ENCODE measurements around the gene PNKP.

PNKP gene

DNA sequence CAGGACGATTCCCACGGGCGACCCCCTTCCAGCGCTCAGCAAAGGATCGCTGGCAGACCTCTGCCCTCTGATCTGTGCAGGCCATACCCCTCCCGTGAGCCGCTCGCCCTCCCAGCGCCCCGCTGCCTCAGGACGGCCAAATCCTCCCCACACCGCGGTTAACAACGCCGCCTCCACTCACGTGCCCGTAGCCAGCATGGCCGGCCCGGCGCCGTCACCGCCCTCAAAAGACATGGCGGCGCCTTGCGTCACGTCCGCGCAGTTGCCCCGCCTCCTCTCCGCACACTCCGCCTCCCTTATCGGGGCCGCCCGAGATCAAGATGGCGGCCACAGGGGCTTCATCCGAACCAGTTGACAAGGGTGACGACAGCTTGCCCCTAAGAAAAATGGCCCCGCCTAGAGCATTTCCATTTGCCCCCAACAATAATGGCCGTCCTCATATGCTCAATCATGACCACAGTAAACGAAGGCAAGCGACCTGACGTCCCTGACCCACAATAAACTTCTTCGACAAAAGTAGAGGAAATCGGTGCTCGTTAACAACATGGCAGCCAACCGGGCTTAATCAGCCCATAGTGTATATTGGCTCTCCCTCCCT, 9.1 kb upstream of the PNKP start:
- DNase-seq = peak; percentile 94 to 100 (median 97)

DNA sequence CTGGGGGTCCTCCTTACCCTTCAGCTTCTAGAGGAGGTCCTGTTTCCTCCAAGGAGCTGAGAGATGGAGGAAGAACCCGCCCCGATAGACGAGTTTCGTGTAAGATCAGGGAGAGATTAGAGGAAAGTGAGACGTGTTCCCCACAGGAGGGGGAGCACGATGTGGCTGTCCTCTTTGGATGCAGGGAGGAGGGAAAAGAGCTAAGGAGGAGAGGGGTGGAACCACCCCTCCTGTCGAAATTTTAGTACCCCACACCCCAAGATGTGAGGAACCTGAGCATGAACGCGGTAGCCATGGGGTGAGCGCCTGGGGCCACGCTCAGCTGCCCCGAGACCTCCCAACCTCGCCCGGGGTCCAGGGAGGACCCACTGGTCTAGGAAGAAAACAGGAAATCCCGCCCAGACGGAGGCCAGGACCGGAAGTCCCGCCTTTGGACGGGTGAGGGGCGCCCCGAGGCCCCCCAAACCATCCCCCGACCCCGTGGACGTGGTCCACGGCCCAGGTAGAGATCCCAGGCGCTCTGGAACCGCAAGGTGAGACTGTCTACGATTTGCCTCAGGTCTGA, 8.6 kb upstream of the PNKP start:
- peak in 43 of 56 donors; percentile 24 to 76 (median 62) for DNase-seq

DNA sequence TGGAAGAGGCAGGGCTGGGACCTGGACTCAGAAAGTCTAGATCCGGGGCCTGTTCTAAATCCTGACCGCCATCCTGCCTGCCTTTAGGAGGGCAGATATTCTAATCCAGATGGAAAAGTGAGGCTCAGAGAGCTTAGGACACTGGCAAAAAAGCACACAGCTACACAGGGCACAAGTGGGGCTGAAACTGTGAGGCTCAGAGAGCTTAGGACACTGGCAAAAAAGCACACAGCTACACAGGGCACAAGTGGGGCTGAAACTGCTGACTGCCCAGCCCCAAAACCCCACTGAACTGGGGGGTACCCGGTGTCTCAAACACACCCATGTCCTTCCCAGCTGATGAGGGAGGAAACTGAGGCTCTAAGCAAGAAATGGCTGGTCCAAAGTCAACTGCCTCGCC, 7.8 kb upstream of the PNKP start:
- DNase-seq = no peak

DNA sequence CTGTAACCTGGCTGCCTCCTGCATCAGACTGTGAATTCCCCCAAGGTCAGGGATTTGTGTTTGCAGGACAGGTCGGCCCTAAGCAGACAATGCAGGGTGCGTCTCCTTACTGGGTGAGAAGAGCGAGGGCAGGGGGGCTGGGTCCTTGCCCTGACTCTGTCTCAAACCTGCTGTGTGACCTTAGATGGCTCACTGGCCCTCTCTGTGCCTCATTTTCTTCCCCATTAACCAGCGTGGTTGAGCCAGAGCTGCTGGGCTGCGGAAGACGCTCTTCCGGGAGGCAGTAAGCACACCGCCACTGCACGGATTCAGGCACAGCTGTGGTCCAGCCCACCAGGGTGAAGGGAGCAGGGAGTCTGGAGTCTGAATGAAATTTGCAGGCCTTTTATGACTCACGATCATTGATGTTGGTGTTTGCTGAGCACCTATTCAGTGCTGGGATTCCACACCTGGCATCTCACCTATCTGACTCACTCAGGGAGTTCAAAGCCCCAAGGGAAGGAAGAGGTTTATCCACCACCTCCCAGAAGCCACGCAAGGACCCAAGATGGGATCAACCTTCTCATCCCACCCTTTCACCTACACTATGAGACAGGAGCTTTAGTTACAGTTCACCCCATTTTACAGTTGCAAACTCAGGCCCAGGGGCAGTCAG, 7.3 kb upstream of the PNKP start:
- DNase-seq = no peak

GRCh38 chr19:49873834-49874233, 6.5 kb upstream of the PNKP start:
- DNase-seq = no peak

GRCh38 chr19:49873129-49873521, 5.7 kb upstream of the PNKP start:
- no peak for DNase-seq

GRCh38 chr19:49872245-49873128, 5.1 kb upstream of the PNKP start:
- DNase-seq = no peak

DNA sequence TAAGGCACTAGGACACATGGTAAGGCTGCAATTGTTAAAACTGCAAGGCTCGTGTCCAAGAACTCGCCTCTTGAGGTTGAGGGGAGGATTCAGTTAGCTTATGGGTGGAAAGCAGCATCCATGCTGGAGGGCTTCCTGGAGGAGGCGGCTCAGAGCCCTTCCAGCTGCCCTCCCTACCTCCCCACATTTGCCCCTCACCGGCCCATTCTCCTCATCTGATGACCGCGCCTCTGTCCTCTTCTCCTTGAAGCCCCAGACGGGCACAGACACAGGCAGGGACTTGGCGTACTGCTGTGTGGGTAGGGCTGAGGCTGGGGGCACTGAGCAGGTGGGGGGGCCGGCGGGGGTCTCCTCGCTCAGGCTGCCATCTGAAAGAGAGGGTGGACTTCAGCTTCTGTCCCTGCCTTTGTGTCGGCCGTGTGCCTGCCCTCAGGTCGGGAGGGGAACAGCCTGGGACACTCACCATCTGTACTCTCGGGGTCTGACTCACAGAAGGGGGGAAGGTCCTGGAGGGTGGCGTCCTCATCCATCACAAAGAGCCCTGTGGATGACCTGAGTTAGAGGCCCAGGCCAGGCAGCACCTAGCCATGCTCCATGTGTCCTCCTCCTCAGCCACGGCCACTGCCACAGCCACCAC, 4.1 kb upstream of the PNKP start:
- DNase-seq = no peak

GRCh38 chr19:49870309-49870901, 3.0 kb upstream of the PNKP start:
- DNase-seq = no peak

DNA sequence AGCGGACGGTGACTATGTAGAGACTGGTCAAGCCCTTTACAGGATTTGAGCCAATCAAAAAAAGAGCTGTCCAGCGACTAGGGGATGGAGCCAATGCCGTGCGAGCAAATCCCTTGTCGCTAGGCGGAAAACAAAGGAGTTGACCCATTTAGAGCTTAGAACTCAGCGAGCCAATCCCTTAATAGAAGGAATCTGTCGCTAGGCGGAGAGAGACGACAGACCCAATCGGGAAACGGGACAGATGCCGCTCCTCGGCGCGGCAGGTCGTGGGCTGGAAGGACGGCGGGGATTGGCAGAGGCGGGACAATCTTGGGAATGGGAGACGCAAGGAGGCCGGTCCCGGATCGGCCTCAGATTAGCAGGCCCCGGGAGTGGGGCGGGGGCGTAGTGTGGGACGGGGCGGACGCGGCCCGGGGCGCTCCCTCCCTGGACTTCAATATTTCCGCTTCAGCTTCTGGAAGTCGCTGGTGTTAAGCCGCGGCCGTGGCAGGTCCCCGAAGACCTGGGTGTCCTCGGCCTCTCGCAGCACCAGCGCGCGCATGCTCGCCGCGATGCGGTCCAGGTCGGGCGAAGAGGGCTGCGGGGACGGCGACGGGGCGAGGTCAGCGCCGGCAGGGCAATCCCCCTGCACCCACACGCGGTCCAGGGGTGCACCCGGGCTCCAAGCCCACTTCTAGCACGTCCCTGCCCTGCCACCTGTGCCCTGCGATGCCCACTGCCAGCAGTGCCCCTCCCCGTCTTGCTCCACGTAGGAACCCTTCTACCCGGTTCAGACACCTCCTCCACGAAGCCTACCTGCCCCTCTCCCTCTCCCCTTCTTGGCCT, 2.3 kb upstream of the PNKP start:
- DNase-seq = peak; percentile 74 to 100 (median 98)

DNA sequence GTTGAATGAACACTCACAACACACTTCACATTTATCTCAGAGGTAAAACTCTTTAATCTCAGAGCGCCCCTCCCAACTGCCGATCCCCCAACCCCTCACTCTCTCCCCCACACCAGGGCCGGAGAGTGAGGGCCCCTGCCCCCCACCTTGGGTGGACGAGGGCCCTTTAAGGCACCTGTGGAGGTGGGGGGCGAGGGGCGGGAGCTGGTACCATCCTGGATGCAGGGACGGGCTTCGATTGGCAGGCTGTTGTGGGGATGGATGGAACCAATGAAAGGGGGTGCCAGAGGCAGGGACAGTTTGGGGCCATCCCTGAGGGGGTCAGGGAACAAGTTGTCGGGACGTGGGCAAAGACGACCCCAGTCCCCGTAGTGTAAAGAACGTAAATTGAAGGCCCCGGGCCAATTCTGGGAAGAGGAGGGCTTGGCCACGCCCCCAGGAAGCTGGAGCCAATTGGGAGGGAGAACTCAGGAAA, 1.7 kb upstream of the PNKP start:
- DNase-seq = peak in 2 of 56 donors; percentile 76 to 85

- DNase-seq = no peak
Observed at GRCh38 chr19:49864890-49865289, 2.5 kb downstream of the PNKP start.

DNA sequence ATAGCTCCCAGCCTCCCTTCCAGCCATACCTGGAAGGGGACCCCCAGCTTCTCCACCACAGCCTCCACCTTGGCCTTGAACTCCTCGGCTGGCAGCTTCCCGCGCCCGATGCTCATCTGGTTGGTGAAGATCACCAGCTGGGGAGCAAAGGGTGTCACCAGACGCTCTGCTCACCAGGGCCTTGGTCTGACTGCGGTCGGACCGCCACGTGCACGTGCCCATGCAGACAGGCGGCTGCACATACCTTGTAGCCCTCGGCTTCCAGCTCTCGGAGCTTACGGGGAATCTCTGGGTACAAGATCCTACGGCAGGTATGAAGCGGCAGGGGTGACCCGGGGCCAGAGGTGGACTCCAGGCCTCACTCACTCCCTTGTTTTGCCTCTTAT, 3.4 kb downstream of the PNKP start:
- DNase-seq = no peak

- no peak for DNase-seq
Observed at GRCh38 chr19:49863254-49863934, 4.0 kb downstream of the PNKP start.

DNA sequence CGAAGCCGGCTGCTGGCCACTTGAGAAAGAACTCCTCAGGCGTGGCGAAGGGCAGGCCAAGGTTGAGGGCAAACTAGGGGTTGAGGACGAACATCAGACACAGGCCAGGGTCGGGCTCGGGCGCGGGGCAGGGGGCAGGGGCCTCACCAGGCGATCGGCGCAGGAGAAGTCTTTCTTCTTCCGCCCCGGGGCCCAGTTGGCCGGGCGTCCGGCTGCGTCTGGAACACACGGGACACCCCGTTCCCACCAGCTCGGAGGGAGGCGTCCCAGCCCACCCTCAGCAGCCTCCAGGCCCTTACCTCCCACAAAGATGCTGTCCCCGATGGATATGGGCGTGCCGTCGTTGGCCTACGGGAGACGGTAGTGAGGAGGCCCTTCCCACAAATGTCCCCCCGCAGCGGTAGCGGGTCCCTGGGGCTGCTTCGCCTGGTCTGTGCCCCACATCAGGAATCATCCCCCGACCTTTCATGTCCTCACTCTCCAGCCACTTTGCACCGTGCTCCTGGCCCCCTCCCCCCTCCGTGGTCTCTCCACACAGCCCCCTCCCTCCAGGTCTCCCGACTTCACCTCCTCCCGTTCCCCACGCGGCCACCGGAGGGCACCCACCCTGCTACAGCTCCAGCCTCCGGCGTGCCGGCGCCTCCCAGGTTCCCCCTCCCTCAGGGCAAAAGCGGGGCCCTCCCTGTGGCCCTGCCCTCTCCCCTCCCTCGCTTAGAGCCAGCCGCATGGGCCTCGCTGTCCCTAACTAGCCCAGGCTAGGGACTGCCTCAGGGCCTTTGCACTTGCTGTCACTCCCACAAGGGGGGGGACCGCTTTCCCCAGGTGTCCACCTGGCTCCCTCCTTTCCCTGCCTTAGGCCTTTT, 4.8 kb downstream of the PNKP start:
- DNase-seq = no peak

- DNase-seq = no peak
Observed at GRCh38 chr19:49861541-49862378, 5.6 kb downstream of the PNKP start.

DNA sequence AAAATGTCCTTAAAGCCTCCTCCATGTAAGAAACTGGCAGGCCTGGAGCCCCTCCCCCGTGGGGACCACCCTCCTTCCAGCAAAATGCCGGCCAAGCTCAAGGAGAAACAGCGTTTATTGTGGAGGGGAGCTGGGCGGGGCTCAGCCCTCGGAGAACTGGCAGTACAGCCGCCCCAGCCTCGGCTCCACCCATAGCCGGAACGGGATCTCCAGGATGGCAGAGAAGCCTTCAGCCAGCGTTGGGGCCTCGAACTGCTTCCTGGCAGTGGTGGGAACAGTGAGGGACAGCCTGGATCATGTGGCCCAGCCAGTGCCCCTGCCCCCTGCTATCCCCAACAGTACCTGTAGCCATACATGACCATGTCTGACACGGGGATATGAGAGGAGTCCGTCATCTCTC, 6.3 kb downstream of the PNKP start:
- peak in 6 of 56 donors; percentile 3 to 28 (median 15) for DNase-seq
